HG03558 (cell line): ENCODE measurements around the gene TREM1.
"Not testable (repeated sequence)": the region's sequence is repeated elsewhere in the genome, so short reads cannot be mapped to it uniquely, and the experiment has no call there.

Source experiments
- ATAC-seq: cut with Tn5 transposase; IDR thresholded peaks from one replicate; pipeline ENCODE4 v1.9.1; 2021; ENCODE audit warnings: moderate number of reproducible peaks; ENCODE audit not compliant: unreplicated experiment; ENCODE audit errors: extremely low read depth

The TREM1 gene

DNA sequence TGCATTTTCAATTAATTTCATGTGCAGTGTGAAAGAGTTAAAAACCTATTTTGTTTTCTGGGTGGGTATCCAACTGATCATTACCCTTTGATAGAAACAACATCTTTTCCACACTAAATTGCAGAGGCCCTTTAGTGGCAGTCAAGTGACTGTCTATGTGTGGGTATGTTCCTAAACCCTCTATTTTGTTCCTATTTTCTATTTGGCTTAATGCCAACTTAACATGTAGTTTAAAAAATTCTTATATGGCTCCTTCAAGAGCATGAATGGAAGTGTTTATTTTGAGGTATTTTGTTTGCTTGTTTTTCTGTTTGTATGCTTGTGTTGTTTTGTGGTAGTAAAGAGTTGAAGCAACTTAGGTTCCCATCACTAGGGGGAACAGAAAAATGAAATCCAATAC, 19.9 kb downstream of the TREM1 start:
- no peak for ATAC-seq

DNA sequence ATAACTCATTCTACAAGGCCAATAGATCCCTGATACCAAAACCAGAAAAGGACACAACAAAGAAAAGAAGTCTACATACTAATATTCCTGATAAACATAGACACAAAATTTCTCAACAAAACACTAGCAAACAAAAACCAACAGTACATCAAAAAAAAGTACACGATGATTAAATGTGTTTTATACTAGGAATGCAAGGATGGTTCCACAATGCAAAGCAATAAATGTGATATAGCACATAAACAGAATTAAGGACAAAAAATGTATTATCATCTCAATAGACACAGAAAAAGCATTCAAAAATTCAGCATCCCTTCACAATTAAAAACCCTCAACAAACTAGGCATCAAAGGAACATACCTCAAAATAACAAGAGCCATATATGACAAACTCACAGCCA, 23.2 kb downstream of the TREM1 start:
- no peak for ATAC-seq

- no peak for ATAC-seq
Measured at GRCh38 chr6:41262401-41262800, 24.1 kb downstream of the TREM1 start.

GRCh38 chr6:41258196-41258493, 28.3 kb downstream of the TREM1 start:
- ATAC-seq = no peak

- no peak for ATAC-seq
Measured at GRCh38 chr6:41257369-41258195, 28.9 kb downstream of the TREM1 start.

DNA sequence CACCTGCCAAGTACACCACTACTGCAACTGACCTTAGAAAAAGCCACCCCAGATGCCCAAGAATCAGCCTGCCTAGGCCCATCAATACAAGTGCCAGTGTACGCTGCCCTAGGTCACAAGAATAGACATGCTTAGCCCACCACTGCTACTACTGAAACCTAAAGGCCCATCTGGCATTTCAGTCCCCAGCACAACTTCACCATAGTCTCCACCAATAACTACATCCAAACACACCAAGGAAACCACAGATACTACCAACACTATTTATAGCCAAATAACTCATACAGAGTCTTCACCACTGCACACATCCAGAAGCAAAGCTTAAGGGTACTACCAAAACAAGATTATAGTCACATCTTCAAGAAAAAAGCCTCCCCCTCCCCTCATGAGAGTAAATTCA, 30.1 kb downstream of the TREM1 start:
- ATAC-seq = peak; percentile 89

GRCh38 chr6:41255638-41256246, 30.7 kb downstream of the TREM1 start:
- ATAC-seq = no peak

GRCh38 chr6:41255110-41255509, 31.4 kb downstream of the TREM1 start:
- no peak for ATAC-seq

DNA sequence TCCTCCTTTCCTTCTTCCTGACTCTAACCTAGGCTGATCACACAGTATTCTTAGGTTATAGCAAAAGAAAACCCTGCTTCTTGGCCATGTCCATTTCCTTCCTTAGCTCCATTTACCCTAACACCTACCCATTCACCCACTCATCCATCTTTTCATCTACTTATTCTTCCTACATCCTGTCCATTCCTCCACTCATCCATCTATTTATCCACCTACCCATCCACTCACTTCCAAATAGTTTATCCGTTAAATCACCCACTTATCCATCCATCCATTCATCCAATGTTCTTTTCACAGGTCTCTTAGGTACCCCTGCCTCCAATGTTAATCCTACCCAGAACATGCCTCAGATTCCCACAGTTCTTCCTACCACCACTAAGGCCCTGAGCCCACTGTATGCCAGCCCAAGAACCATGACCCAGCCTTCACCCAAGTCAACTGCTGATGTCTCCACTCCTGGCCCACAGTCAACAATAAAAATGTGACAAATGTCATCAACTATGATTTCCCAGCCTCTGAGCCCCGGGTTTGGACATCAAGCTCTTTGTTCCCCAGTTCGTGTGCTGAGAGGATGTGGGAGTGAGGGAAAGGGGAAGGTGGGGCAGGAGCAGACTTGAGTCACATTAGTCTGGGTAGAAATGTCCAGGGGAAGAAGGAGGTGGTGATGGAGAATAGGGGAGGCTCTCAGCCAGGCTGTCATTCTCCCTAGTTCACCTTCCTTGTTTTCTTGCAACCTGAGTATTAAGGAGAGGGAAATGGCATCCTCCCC, 33.9 kb downstream of the TREM1 start:
- no peak for ATAC-seq

DNA sequence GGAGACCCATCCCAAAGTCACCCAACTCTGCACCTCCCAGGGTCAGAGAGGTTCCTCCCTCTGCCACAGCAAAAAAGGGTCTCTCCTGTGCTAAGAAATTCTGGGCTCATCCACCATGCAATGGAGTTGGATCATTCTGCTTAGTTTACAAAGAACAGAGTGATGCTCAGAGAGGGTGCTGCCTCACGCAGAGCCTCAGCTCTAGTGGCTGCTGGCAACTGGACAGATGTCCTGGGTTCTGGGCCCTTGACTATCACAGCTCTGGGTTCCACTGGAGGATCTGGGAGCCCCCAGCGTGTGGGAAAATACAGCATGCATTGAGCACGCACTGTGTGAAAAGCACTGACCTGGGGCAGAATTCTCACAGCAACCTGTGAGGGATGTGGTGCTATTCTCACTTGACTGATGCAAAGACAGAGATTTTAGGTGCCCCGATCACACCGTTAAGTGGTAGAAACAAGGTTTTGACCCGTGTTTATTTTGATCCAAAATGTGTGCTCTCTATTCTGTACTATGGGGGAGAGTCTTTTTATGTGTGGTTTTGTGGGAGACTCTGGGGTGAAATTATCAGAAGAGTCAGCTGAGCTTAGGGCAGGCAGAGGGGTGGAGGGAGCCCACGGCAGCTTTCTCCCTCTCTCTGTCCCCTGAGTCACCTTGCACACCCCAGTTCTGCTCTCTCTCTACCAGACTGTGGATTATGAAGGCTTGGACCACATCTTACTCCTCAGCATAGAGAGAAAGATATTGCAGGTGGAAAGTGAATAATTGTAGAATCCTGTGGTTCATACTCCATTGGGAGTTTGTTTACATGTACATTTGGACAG, 38.4 kb downstream of the TREM1 start:
- no peak for ATAC-seq

DNA sequence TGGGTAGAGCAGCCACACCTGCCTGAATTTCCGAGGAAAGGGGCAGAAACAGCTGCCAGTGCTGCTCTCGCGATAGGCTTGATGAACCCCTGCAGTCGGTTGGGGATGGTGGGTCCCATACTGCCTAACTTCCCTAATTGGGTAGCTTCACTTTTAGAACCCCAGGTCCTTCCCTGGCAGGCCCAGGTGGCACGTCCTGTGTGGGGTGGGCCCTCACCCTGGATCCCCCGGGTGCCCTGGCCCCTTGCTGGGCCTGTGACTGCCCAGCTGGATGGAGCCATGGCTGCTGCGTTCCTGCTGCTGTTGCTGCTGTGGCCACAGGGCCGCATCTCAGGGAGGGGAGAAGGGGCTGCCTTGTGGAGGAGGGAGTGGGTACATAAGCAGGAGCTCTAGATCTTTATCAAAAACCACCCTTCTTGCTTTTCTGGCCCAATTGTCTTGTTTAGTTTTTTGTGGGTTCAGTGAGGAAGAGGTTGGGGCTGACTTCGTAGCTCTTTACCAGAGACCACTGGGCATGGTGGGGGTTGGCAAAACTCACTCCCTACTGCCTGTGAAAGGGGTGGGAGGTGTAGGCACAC, 39.1 kb downstream of the TREM1 start:
- ATAC-seq = no peak

- not testable (repeated sequence) for ATAC-seq
Measured at GRCh38 chr6:41246529-41246928, 40.0 kb downstream of the TREM1 start.

DNA sequence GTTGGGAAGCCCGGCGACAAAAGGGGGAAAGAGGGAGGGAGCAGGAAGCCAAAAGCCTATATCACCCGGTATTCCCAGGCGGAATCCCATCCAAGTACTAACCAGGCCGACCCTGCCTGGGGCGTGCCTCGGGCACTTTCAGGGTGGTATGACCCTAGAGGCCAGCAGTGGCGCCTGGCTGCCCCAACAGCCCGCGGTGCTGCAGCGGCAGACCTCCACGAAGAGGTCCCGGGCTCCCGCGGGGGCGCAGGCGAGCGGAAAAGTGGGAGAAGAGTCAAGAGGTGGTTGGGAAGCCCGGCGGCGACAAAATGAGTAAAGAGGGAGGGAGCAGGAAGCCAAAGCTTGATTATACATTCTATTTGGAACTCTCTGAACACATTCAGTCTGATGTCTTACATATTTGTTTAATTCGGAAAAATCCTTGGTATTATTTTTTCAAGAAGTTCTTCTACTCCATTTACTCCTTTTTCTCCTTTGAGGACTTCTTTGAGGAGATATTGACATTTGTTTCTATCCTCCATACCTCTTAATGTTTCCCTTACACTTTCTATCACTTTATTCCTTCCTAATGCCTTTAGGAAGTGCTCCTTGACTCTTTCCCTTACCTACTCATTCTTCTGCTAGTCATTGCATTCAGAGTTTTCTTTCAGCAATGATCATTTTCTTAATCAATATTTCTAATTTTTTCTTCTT, 46.9 kb downstream of the TREM1 start:
- ATAC-seq = no peak

- no peak for ATAC-seq
Measured at GRCh38 chr6:41237128-41237527, 49.4 kb downstream of the TREM1 start.

GRCh38 chr6:41236276-41236675, 50.2 kb downstream of the TREM1 start:
- no peak for ATAC-seq

DNA sequence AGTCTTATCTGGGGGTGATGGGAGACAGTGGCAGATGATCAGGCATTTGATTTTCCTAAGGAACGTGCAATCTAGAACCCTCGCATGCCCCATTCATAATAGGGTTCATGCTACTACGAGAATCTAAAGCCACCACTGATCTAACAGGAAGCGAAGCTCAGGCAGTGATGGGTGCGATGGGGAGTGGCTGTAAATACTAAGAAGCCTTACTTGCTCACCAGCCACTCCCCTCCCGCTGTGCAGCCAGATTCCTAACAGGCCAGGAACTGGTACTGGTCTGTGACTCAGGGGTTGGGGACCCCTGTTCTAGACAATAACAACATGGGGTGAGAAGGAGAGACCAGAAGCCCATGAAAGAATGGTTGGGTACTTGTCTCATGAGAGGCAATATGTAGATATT, 53.8 kb downstream of the TREM1 start:
- no peak for ATAC-seq

- no peak for ATAC-seq
Measured at GRCh38 chr6:41231246-41231645, 55.2 kb downstream of the TREM1 start.

DNA sequence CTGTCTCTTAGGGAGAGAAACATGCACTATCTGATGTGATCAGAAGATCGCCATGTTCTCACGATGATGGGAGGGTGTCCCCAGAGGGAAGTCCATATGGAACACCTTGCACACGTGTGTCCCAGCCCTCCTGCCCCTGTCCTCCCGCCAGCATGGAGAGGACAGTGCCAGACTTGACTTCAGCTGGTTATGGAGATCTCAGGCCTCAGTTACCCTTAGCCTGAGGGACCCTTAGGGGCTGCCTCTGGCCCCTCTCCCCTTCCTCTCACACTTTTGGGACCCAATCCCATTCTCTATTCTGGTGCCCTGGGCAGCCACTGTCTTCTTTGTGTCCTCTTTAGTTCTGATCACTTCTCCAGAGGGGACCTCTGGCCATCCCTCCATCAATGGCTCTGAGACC, 56.8 kb downstream of the TREM1 start:
- no peak for ATAC-seq

GRCh38 chr6:41228616-41229015, 57.9 kb downstream of the TREM1 start:
- ATAC-seq = no peak

DNA sequence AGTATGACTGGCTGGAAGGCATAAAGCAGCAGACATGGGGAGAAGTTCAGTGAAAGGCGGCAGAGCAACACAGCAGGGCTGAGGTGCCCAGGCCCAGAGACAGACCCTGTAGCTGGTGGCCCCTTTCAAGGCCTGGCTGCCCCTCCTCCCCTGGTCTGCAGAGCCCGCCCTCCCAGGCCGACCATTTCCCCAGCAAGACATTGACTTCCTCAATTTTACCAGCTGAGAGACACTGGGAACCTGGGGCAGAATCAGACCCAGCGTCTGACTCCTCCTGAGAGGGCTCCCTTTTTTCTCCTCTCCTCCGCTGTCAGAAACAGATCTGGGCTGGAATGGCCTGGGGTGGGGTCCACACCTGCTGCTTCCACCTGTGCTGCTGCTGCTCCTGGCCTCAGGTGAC, 58.4 kb downstream of the TREM1 start, which contains the start of gene TREML4:
TSS of gene TREML4 (plus strand) at position 254 of the 400 bp plus-strand sequence. CDS start at position 333, 79 bp downstream.
- ATAC-seq = no peak
